Measurements from ENCODE around the gene BTAF1. TPM values are rescaled to one million over a fixed set of nuclear protein-coding genes. Genes with fewer than 3 reads are reported as not detected.

The BTAF1 gene
- total RNA-seq = 38.6 and 41.1 TPM in 2 replicates

GRCh38 chr10:91923371-91924211, at the start of gene BTAF1:
Gene BTAF1, plus strand, starts transcription at chr10:91923770. Its CDS starts 307 bp downstream, at chr10:91924077.

GRCh38 chr10:91909117-91909677, 14.4 kb upstream of the BTAF1 start, which contains the start of gene FGFBP3:
Gene FGFBP3, minus strand, starts transcription at chr10:91909486. Its CDS starts 517 bp downstream, at chr10:91908969.

Other genes starting within 250 kb of the BTAF1 start
- gene TNKS2, start 125.3 kb upstream of the BTAF1 start, total RNA-seq = 44.0 and 53.0 TPM in 2 replicates
- gene FGFBP3, start 14.3 kb upstream of the BTAF1 start, total RNA-seq = 0.17 and 0.47 TPM in 2 replicates